NCI-H1417 treated with DMSO at 0.1 percent for 48 hours (cell line): ENCODE data around the gene DENND4C.
"Not testable (repeated sequence)": the region's sequence is repeated elsewhere in the genome, so short reads cannot be mapped to it uniquely, and the experiment has no call there.

ENCODE experiments used
- DNase-seq: peaks from one replicate; lab custom pipeline; 2025; lab: John Stamatoyannopoulos, UW

DENND4C gene

GRCh38 chr9:19266778-19267384 lies 36.4 kb downstream of the DENND4C start:
- DNase-seq, result not testable (repeated sequence)

DNA sequence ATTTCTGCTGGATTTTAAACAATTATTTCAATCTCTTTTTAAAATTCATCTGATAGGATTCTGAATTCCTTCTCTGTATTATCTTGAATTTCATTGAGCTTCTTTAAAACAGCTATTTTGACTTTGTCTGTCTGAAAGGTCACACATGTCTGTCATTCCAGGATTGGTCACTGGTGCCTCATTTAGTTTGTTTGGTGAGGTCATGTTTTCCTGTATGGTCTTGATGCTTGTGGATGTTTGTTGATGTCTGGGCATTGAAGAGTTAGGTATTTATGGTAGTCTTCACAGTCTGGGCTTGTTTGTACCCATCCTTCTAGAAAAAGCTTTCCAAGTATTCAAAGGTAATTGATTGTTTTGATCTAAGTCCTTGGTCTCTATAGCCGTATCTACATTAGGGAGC lies 39.1 kb downstream of the DENND4C start:
- no peak for DNase-seq

DNA sequence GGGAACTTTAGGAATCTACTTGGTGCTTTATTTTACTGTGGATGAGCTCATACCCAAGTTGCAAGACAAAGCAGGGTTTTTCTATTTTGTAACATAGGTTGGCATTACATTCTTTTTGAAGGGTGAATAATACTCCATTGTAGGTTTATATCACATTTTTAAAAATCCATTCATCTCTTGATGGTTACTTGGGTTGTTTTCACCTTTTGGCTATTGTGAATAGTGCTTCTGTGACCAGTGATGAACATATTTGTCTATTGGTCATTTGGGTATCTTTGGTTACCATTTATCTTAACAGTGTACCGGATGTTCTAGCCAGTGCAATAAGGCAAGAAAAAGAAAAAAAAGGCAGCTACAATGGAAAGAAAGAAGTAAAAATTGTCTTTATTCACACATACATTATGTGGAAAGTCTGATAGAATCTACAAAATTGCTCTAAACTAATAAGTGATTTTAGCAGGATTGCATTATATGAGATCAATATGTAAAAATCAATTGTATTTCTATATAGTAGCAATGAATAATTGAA lies 40.0 kb downstream of the DENND4C start:
- no peak for DNase-seq

GRCh38 chr9:19271081-19271480 lies 40.6 kb downstream of the DENND4C start:
- no peak for DNase-seq

- no peak for DNase-seq
Measured at GRCh38 chr9:19281801-19282200, 51.3 kb downstream of the DENND4C start.

DNA sequence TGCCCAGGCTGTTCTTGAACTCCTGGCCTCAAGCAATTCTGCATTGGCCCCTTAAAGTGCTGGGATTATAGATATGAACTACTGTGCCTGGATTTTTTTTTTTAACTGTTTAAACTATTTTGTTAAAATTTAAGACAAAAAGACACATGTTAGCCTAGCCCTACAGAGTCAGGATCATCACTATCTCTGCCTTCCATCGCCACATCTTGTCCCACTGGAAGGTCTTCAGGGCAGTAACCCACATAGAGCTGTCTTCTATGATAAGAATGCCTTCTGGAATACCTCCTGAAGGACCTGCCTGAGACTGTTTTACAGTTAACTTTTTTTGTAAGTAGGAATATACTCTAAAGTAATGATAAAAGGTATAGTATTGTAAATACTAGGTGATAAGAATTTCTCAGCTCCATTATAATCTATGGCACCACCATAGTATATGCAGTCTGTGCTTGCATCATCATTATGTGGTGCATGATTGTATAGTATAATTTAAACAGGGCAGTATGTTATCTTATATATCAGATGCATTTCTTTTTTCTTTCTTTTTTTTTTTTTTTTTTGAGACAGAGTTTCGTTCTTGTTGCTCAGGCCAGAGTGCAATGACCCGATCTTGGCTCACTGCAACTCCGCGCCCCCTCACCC lies 52.7 kb downstream of the DENND4C start:
- no peak for DNase-seq

GRCh38 chr9:19284729-19285128 lies 54.2 kb downstream of the DENND4C start:
- DNase-seq, result no peak

GRCh38 chr9:19286634-19287188 lies 56.2 kb downstream of the DENND4C start:
- no peak for DNase-seq

- DNase-seq, result no peak
Measured at GRCh38 chr9:19288081-19288480, 57.6 kb downstream of the DENND4C start.

DNA sequence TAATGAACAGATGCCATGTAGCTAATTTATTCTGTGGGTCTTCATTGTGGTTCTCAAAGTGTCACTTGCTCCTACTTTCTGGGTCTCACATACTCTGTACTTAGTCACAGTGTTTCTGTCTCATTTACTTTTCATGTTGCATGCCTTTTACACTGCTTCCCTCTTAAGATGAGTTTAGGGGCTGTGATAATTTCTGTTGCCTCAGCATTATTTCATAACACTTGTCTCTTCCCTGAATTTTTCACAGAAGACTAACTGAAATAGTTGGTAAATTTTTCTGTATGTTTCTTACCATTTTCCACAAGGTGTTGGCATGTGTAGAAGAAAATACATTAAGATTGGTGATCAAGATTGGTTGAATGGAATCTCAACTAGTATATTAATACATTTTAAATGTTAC lies 59.6 kb downstream of the DENND4C start:
- no peak for DNase-seq

DNA sequence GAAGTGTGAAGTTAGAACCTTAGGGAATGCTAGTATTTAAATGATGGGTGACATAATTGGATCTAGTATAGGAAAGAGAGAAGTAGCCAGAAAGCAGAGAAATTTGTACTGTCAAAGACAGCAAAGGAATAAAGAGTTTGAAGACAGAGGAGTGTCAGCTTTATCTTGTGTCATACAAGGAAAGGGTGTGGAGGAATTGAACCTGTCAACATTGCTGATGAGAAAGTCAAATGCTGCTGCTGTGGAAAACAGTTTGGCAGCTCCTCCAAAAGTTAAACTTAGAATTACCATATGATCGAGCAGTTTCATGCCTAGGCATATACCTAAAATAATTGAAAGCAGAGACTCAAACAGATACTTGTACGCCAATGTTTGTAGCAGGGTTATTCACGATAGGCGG lies 63.7 kb downstream of the DENND4C start:
- DNase-seq, result no peak

- no peak for DNase-seq
Measured at GRCh38 chr9:19298436-19299000, 68.0 kb downstream of the DENND4C start.

DNA sequence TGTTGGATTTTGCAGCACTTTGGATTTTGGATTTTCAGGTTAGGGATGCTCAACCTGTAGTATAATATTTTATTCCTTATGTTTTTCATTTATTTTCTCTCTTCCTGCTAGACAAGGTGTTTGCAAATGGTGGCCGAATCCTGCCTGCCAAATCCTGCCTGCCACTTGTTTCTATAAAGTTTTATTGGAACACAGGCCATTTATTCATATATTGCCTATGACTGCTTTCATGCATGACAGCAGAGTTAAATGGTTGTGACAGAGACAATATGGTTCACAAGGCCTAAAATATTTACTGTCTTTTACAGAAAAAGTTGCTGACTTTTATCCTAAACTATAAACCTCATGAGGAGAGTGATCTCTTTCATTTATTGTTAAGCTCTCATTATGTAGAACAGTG lies 72.7 kb downstream of the DENND4C start:
- no peak for DNase-seq

- no peak for DNase-seq
Measured at GRCh38 chr9:19306568-19306967, 76.1 kb downstream of the DENND4C start.

DNA sequence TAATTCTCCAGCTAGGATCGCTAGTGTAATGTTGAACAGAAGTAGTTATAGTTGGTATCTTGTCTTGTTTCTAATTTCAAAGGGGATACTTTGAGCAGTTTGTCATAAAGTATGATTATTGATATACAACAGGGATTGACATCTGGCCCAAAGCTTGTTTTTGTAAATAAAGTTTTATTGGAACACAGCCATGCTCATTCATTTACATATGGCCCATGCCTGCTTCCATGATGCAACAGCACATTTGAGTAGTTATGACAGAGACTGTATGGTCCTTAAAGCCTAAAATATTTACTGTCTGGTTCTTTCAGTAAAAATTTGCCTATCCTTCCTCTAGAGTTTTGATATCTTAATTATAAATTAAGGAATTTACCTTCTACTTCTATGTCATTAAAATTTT lies 79.8 kb downstream of the DENND4C start:
- DNase-seq, result no peak

- DNase-seq, result no peak
Measured at GRCh38 chr9:19313573-19313972, 83.1 kb downstream of the DENND4C start.

GRCh38 chr9:19320495-19320894 lies 90.0 kb downstream of the DENND4C start:
- DNase-seq, result no peak

GRCh38 chr9:19331877-19332276 lies 101.4 kb downstream of the DENND4C start:
- DNase-seq, result no peak

- DNase-seq, result no peak
Measured at GRCh38 chr9:19336166-19336565, 105.7 kb downstream of the DENND4C start.

GRCh38 chr9:19342947-19343346 lies 112.5 kb downstream of the DENND4C start:
- DNase-seq, result no peak

GRCh38 chr9:19358701-19359100 lies 128.2 kb downstream of the DENND4C start:
- no peak for DNase-seq

- DNase-seq, result no peak
Measured at GRCh38 chr9:19369107-19369506, 138.6 kb downstream of the DENND4C start.

DNA sequence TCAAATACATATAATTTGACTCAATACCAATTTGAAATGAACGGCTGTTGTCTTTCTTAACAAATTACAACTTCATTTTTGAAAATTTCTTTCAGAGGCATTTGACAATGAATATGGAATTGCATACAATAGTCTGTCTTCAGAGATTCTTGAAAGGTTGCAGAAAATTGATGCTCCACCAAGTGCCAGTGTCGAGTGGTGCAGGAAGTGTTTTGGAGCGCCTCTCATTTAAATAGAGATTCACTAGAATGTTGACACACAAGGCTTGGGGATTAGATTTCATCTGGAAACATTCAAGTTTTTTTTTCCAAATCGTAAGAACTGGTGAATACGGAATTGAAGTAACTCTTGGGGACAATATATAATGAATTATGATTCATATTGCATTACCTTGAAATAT lies 141.4 kb downstream of the DENND4C start:
- DNase-seq, result no peak
